ENCODE results near the gene PPP1R3G.
A peak's percentile ranks its signal among the peaks of the same experiment; 100 is the strongest.

The PPP1R3G gene

GRCh38 chr6:5091210-5092069, 6.3 kb downstream of the PPP1R3G start:
- no peak for DNase-seq (ENCODE audit: low read depth, low spot score)
- H3K27ac ChIP-seq = no peak overlapping the region

GRCh38 chr6:5093231-5094015, 8.3 kb downstream of the PPP1R3G start:
- no peak overlapping the region for H3K27ac ChIP-seq
- DNase-seq (ENCODE audit: low read depth, low spot score) = no peak

GRCh38 chr6:5094327-5094726, 9.2 kb downstream of the PPP1R3G start:
- DNase-seq (ENCODE audit: low read depth, low spot score) = no peak
- H3K27ac ChIP-seq = no peak overlapping the region

GRCh38 chr6:5095236-5095635, 10.1 kb downstream of the PPP1R3G start:
- no peak overlapping the region for H3K27ac ChIP-seq
- no peak for DNase-seq (ENCODE audit: low read depth, low spot score)

- no peak overlapping the region for H3K27ac ChIP-seq
- no peak for DNase-seq (ENCODE audit: low read depth, low spot score)
Observed at GRCh38 chr6:5096482-5096881, 11.3 kb downstream of the PPP1R3G start.

GRCh38 chr6:5098501-5099270, 13.5 kb downstream of the PPP1R3G start:
- DNase-seq (ENCODE audit: low read depth, low spot score) = no peak
- H3K27ac ChIP-seq = no peak overlapping the region

- no peak for DNase-seq (ENCODE audit: low read depth, low spot score)
- H3K27ac ChIP-seq = no peak overlapping the region
Observed at GRCh38 chr6:5099537-5099936, 14.4 kb downstream of the PPP1R3G start.

GRCh38 chr6:5100806-5101205, 15.7 kb downstream of the PPP1R3G start:
- no peak for DNase-seq (ENCODE audit: low read depth, low spot score)
- H3K27ac ChIP-seq = no peak overlapping the region

- no peak overlapping the region for H3K27ac ChIP-seq
- DNase-seq (ENCODE audit: low read depth, low spot score) = no peak
Observed at GRCh38 chr6:5102267-5102970, 17.3 kb downstream of the PPP1R3G start.

GRCh38 chr6:5103250-5103649, 18.1 kb downstream of the PPP1R3G start:
- DNase-seq (ENCODE audit: low read depth, low spot score) = no peak
- H3K27ac ChIP-seq = no peak overlapping the region

- no peak overlapping the region for H3K27ac ChIP-seq
- DNase-seq (ENCODE audit: low read depth, low spot score) = no peak
Observed at GRCh38 chr6:5104667-5105066, 19.5 kb downstream of the PPP1R3G start.

GRCh38 chr6:5105146-5105545, 20.0 kb downstream of the PPP1R3G start:
- no peak overlapping the region for H3K27ac ChIP-seq
- no peak for DNase-seq (ENCODE audit: low read depth, low spot score)

GRCh38 chr6:5107341-5107740, 22.2 kb downstream of the PPP1R3G start:
- H3K27ac ChIP-seq = no peak overlapping the region
- DNase-seq (ENCODE audit: low read depth, low spot score) = no peak

GRCh38 chr6:5108068-5108467, 22.9 kb downstream of the PPP1R3G start:
- H3K27ac ChIP-seq = no peak overlapping the region

GRCh38 chr6:5108536-5109150, 23.5 kb downstream of the PPP1R3G start:
- no peak for DNase-seq (ENCODE audit: low read depth, low spot score)
- no peak overlapping the region for H3K27ac ChIP-seq

More at GRCh38 chr6:5108068-5108467, 22.9 kb downstream of the PPP1R3G start:
- no peak for DNase-seq (ENCODE audit: low read depth, low spot score)

- H3K27ac ChIP-seq = no peak overlapping the region
- no peak for DNase-seq (ENCODE audit: low read depth, low spot score)
Observed at GRCh38 chr6:5109436-5109835, 24.3 kb downstream of the PPP1R3G start.

GRCh38 chr6:5110246-5110645, 25.1 kb downstream of the PPP1R3G start:
- H3K27ac ChIP-seq = no peak overlapping the region
- DNase-seq (ENCODE audit: low read depth, low spot score) = no peak

GRCh38 chr6:5111626-5112025, 26.5 kb downstream of the PPP1R3G start:
- H3K27ac ChIP-seq = no peak overlapping the region
- no peak for DNase-seq (ENCODE audit: low read depth, low spot score)

GRCh38 chr6:5112066-5112799, 27.1 kb downstream of the PPP1R3G start:
- DNase-seq (ENCODE audit: low read depth, low spot score) = peak; percentile 80
- H3K27ac ChIP-seq = peak overlapping the region; percentile 24

Measured in epithelial cell of prostate (primary cell).